ENCODE results near the gene POU2AF3. TPM values are rescaled to one million over a fixed set of nuclear protein-coding genes. Genes with fewer than 3 reads are reported as not detected.

The POU2AF3 gene
- total RNA-seq, 2 experiments from 2014 or later, result not detected

- H3K4me1 Mint-ChIP-seq, result no peaks in the 10 kb centered on the region
- no peaks in the 10 kb centered on the region for H3K9me3 Mint-ChIP-seq (ENCODE audit: low read depth)
- DNase-seq (no peak), ATAC-seq (no peak)
- no peaks in the 10 kb centered on the region for H3K36me3 Mint-ChIP-seq
- H3K4me3 Mint-ChIP-seq, result no peak overlapping the region
- H3K27me3 Mint-ChIP-seq, result peaks cover 31% of the 10 kb centered on the region
- no peak overlapping the region for H3K27ac Mint-ChIP-seq
- CTCF ChIA-PET, result interaction anchor here (1.4 kb wide), 1 partner anchor 99 kb away, joined by 4 read pairs; no protein-coding TSS in a partner anchor
These were observed 26.0 kb downstream of the POU2AF3 start for GRCh38 chr11:111324277-111324720.

- DNase-seq, result no peak
- H3K9me3 Mint-ChIP-seq (ENCODE audit: low read depth), result no peaks in the 10 kb centered on the region
- H3K36me3 Mint-ChIP-seq, result no peaks in the 10 kb centered on the region
- peaks cover 31% of the 10 kb centered on the region for H3K27me3 Mint-ChIP-seq
- no peak overlapping the region for H3K27ac Mint-ChIP-seq
- no peak overlapping the region for H3K4me3 Mint-ChIP-seq
- ATAC-seq, result no peak
- CTCF ChIA-PET, result no interaction called here
- no peaks in the 10 kb centered on the region for H3K4me1 Mint-ChIP-seq
These were observed 26.9 kb downstream of the POU2AF3 start for GRCh38 chr11:111325259-111325658.

- no peaks in the 10 kb centered on the region for H3K36me3 Mint-ChIP-seq
- H3K27ac Mint-ChIP-seq, result no peak overlapping the region
- DNase-seq (no peak), ATAC-seq (no peak)
- H3K4me1 Mint-ChIP-seq, result no peaks in the 10 kb centered on the region
- H3K4me3 Mint-ChIP-seq, result no peak overlapping the region
- CTCF ChIA-PET, result no interaction called here
- peaks cover 27% of the 10 kb centered on the region for H3K27me3 Mint-ChIP-seq
- no peaks in the 10 kb centered on the region for H3K9me3 Mint-ChIP-seq (ENCODE audit: low read depth)
These were observed 28.5 kb downstream of the POU2AF3 start for GRCh38 chr11:111326824-111327223.

- ATAC-seq (no peak), DNase-seq (no peak)
- Mint-ChIP-seq H3K4me1 (no peaks in the 10 kb centered on the region), H3K4me3 (no peak overlapping the region), H3K9me3 (ENCODE audit: low read depth) (no peaks in the 10 kb centered on the region), H3K27ac (no peak overlapping the region), H3K36me3 (no peaks in the 10 kb centered on the region), H3K27me3 (peaks cover 21% of the 10 kb centered on the region)
- CTCF ChIA-PET, result no interaction called here
These were observed 29.7 kb downstream of the POU2AF3 start for GRCh38 chr11:111327908-111328624.

- no peaks in the 10 kb centered on the region for H3K4me1 Mint-ChIP-seq
- no peak overlapping the region for H3K4me3 Mint-ChIP-seq
- DNase-seq, result no peak
- peaks cover 25% of the 10 kb centered on the region for H3K27me3 Mint-ChIP-seq
- no peak for ATAC-seq
- no peak overlapping the region for H3K27ac Mint-ChIP-seq
- CTCF ChIA-PET, result no interaction called here
- no peaks in the 10 kb centered on the region for H3K9me3 Mint-ChIP-seq (ENCODE audit: low read depth)
- H3K36me3 Mint-ChIP-seq, result no peaks in the 10 kb centered on the region
These were observed 31.2 kb downstream of the POU2AF3 start for GRCh38 chr11:111329306-111330204.

GRCh38 chr11:111330234-111330893 lies 32.0 kb downstream of the POU2AF3 start:
- Mint-ChIP-seq H3K4me3 (no peak overlapping the region), H3K27me3 (peaks cover 24% of the 10 kb centered on the region), H3K4me1 (no peaks in the 10 kb centered on the region), H3K36me3 (no peaks in the 10 kb centered on the region), H3K9me3 (ENCODE audit: low read depth) (no peaks in the 10 kb centered on the region), H3K27ac (no peak overlapping the region)
- ATAC-seq, result no peak
- DNase-seq, result no peak
- CTCF ChIA-PET, result no interaction called here

- ATAC-seq, result no peak
- Mint-ChIP-seq H3K36me3 (no peaks in the 10 kb centered on the region), H3K9me3 (ENCODE audit: low read depth) (no peaks in the 10 kb centered on the region), H3K4me3 (no peak overlapping the region), H3K27ac (no peak overlapping the region), H3K27me3 (peaks cover 21% of the 10 kb centered on the region), H3K4me1 (no peaks in the 10 kb centered on the region)
- CTCF ChIA-PET, result no interaction called here
- DNase-seq, result no peak
These were observed 33.5 kb downstream of the POU2AF3 start for GRCh38 chr11:111331711-111332479.

- DNase-seq (no peak), ATAC-seq (no peak)
- Mint-ChIP-seq H3K4me1 (no peaks in the 10 kb centered on the region), H3K27ac (no peak overlapping the region), H3K36me3 (no peaks in the 10 kb centered on the region), H3K9me3 (ENCODE audit: low read depth) (peaks cover 3% of the 10 kb centered on the region), H3K4me3 (no peak overlapping the region), H3K27me3 (peaks cover 31% of the 10 kb centered on the region)
- CTCF ChIA-PET, result no interaction called here
These were observed 36.5 kb downstream of the POU2AF3 start for GRCh38 chr11:111334532-111335502.

- Mint-ChIP-seq H3K36me3 (no peaks in the 10 kb centered on the region), H3K4me1 (no peaks in the 10 kb centered on the region), H3K9me3 (ENCODE audit: low read depth) (peaks cover 6% of the 10 kb centered on the region), H3K27me3 (peaks cover 34% of the 10 kb centered on the region), H3K4me3 (no peak overlapping the region), H3K27ac (no peak overlapping the region)
- ATAC-seq (no peak), DNase-seq (no peak)
- CTCF ChIA-PET, result no interaction called here
These were observed 37.2 kb downstream of the POU2AF3 start for GRCh38 chr11:111335549-111335948.

GRCh38 chr11:111336062-111336461 lies 37.7 kb downstream of the POU2AF3 start:
- ATAC-seq, result no peak
- Mint-ChIP-seq H3K27me3 (peaks cover 35% of the 10 kb centered on the region), H3K27ac (no peak overlapping the region), H3K4me3 (no peak overlapping the region), H3K36me3 (no peaks in the 10 kb centered on the region), H3K4me1 (no peaks in the 10 kb centered on the region), H3K9me3 (ENCODE audit: low read depth) (peaks cover 6% of the 10 kb centered on the region)
- no peak for DNase-seq
- CTCF ChIA-PET, result no interaction called here

- ATAC-seq, result no peak
- Mint-ChIP-seq H3K27me3 (peaks cover 35% of the 10 kb centered on the region), H3K36me3 (no peaks in the 10 kb centered on the region)
These were observed 38.4 kb downstream of the POU2AF3 start for GRCh38 chr11:111336582-111337256.

More at GRCh38 chr11:111336582-111337256, 38.4 kb downstream of the POU2AF3 start:
- no peak overlapping the region for H3K27ac Mint-ChIP-seq
- DNase-seq, result no peak
- no peaks in the 10 kb centered on the region for H3K4me1 Mint-ChIP-seq
- H3K4me3 Mint-ChIP-seq, result no peak overlapping the region
- CTCF ChIA-PET, result no interaction called here
- peaks cover 6% of the 10 kb centered on the region for H3K9me3 Mint-ChIP-seq (ENCODE audit: low read depth)
